Measurements from ENCODE around the gene ROBO2.

- TF ChIP-seq, protein P1, sequence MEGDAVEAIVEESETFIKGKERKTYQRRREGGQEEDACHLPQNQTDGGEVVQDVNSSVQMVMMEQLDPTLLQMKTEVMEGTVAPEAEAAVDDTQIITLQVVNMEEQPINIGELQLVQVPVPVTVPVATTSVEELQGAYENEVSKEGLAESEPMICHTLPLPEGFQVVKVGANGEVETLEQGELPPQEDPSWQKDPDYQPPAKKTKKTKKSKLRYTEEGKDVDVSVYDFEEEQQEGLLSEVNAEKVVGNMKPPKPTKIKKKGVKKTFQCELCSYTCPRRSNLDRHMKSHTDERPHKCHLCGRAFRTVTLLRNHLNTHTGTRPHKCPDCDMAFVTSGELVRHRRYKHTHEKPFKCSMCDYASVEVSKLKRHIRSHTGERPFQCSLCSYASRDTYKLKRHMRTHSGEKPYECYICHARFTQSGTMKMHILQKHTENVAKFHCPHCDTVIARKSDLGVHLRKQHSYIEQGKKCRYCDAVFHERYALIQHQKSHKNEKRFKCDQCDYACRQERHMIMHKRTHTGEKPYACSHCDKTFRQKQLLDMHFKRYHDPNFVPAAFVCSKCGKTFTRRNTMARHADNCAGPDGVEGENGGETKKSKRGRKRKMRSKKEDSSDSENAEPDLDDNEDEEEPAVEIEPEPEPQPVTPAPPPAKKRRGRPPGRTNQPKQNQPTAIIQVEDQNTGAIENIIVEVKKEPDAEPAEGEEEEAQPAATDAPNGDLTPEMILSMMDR (IDR thresholded peaks at IDR 0.05) = no peak
- no peak for TF ChIP-seq POLR2A (IDR thresholded peaks at IDR 0.05)
Measured at GRCh38 chr3:77052051-77052501, 12.2 kb downstream of the ROBO2 start.

All from esophagus squamous epithelium (tissue), 4 donors.